SKM-1 treated with dmso at 0.1 percent for 144 hours (cell line): ENCODE results near the gene RASSF8.

Source experiments
- DNase-seq: peaks from one replicate; lab custom pipeline; 2025; ENCODE audit not compliant: unreplicated experiment; lab: John Stamatoyannopoulos, UW

Gene RASSF8

GRCh38 chr12:25992026-25992782 lies 33.7 kb downstream of the RASSF8 start:
- DNase-seq = no peak

GRCh38 chr12:25993901-25994651 lies 35.6 kb downstream of the RASSF8 start:
- no peak for DNase-seq

GRCh38 chr12:25994901-25995625 lies 36.6 kb downstream of the RASSF8 start:
- no peak for DNase-seq

- no peak for DNase-seq
Measured at GRCh38 chr12:25995906-25996305, 37.4 kb downstream of the RASSF8 start.

GRCh38 chr12:25996677-25997076 lies 38.2 kb downstream of the RASSF8 start:
- no peak for DNase-seq

GRCh38 chr12:25997201-25997963 lies 38.9 kb downstream of the RASSF8 start:
- DNase-seq = no peak

- no peak for DNase-seq
Measured at GRCh38 chr12:26000898-26001297, 42.4 kb downstream of the RASSF8 start.

- no peak for DNase-seq
Measured at GRCh38 chr12:26001530-26001929, 43.0 kb downstream of the RASSF8 start.

GRCh38 chr12:26003065-26003464 lies 44.6 kb downstream of the RASSF8 start:
- DNase-seq = no peak

GRCh38 chr12:26007566-26007965 lies 49.1 kb downstream of the RASSF8 start:
- DNase-seq = no peak

- DNase-seq = no peak
Measured at GRCh38 chr12:26009593-26009992, 51.1 kb downstream of the RASSF8 start.

- DNase-seq = no peak
Measured at GRCh38 chr12:26010293-26010821, 51.9 kb downstream of the RASSF8 start.

- DNase-seq = no peak
Measured at GRCh38 chr12:26011099-26011498, 52.6 kb downstream of the RASSF8 start.

GRCh38 chr12:26014085-26014484 lies 55.6 kb downstream of the RASSF8 start:
- DNase-seq = no peak

- no peak for DNase-seq
Measured at GRCh38 chr12:26016516-26016915, 58.0 kb downstream of the RASSF8 start.

- DNase-seq = peak; percentile 5
Measured at GRCh38 chr12:26017484-26018211, 59.2 kb downstream of the RASSF8 start.

GRCh38 chr12:26018926-26019325 lies 60.4 kb downstream of the RASSF8 start:
- DNase-seq = no peak

- DNase-seq = no peak
Measured at GRCh38 chr12:26021534-26021933, 63.1 kb downstream of the RASSF8 start.

- no peak for DNase-seq
Measured at GRCh38 chr12:26022043-26022442, 63.6 kb downstream of the RASSF8 start.

- no peak for DNase-seq
Measured at GRCh38 chr12:26026713-26027112, 68.2 kb downstream of the RASSF8 start.
